Keratinocyte (primary cell): ENCODE results near the gene SLC6A1.

Source experiments
- EZH2 ChIP-seq: IDR thresholded peaks from one replicate; pipeline ENCODE4 v1.6.1; 2012; ENCODE audit warnings: inconsistent platforms, mild to moderate bottlenecking, low read length, moderate library complexity
- TF ChIP-seq, protein P1 (sequence below), 3 experiments: IDR thresholded peaks in 1 of 3; conservative IDR thresholded peaks in 1 of 3; optimal IDR thresholded peaks in 1 of 3; 2 replicates in 2 of 3; 3 replicates in 1 of 3; pipeline versions ENCODE3 to v1.5.1; 2011; ENCODE audit warnings: low read length in 3 of 3, mild to moderate bottlenecking in 3 of 3, moderate library complexity in 2 of 3, control low read depth in 1 of 3, inconsistent platforms in 1 of 3; ENCODE audit not compliant: insufficient read depth in 2 of 3; ENCODE audit errors: extremely low read depth in 1 of 3

DNA sequence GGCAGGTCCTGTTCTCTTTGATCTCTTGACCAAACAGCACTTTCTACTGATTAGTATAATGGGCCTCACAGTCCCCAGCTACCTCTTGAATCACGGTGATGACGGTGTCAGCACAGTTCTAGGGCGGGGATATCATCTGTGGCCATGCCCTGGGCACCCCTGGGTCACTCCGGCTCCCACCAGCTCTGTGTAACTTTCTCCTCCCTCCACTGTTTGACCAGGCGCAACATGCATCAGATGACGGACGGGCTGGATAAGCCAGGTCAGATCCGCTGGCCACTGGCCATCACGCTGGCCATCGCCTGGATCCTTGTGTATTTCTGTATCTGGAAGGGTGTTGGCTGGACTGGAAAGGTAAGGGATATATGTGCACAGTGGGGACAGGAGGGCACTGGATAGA, 29.6 kb downstream of the SLC6A1 start:
- TF ChIP-seq, protein P1, sequence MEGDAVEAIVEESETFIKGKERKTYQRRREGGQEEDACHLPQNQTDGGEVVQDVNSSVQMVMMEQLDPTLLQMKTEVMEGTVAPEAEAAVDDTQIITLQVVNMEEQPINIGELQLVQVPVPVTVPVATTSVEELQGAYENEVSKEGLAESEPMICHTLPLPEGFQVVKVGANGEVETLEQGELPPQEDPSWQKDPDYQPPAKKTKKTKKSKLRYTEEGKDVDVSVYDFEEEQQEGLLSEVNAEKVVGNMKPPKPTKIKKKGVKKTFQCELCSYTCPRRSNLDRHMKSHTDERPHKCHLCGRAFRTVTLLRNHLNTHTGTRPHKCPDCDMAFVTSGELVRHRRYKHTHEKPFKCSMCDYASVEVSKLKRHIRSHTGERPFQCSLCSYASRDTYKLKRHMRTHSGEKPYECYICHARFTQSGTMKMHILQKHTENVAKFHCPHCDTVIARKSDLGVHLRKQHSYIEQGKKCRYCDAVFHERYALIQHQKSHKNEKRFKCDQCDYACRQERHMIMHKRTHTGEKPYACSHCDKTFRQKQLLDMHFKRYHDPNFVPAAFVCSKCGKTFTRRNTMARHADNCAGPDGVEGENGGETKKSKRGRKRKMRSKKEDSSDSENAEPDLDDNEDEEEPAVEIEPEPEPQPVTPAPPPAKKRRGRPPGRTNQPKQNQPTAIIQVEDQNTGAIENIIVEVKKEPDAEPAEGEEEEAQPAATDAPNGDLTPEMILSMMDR (optimal IDR thresholded peaks at IDR 0.05 in 1 of 3, IDR thresholded peaks at IDR 0.05 in 1 of 3, conservative IDR thresholded peaks at IDR 0.05 in 1 of 3; ENCODE audit: extremely low read depth in 1 of 3, insufficient read depth in 2 of 3, low read length in 3 of 3): no peak
- no peak for TF ChIP-seq EZH2
